Endothelial cell of hepatic sinusoid (primary cell): ENCODE measurements around the gene STXBP6.
"Not testable (repeated sequence)": the region's sequence is repeated elsewhere in the genome, so short reads cannot be mapped to it uniquely, and the experiment has no call there.

Experiments
- in situ Hi-C: cut with HindIII; loops from 2 replicates; pipeline ENCODE4 v1.10.0; 2017; ENCODE audit warnings: low sequenced_read_pairs

Gene STXBP6

DNA sequence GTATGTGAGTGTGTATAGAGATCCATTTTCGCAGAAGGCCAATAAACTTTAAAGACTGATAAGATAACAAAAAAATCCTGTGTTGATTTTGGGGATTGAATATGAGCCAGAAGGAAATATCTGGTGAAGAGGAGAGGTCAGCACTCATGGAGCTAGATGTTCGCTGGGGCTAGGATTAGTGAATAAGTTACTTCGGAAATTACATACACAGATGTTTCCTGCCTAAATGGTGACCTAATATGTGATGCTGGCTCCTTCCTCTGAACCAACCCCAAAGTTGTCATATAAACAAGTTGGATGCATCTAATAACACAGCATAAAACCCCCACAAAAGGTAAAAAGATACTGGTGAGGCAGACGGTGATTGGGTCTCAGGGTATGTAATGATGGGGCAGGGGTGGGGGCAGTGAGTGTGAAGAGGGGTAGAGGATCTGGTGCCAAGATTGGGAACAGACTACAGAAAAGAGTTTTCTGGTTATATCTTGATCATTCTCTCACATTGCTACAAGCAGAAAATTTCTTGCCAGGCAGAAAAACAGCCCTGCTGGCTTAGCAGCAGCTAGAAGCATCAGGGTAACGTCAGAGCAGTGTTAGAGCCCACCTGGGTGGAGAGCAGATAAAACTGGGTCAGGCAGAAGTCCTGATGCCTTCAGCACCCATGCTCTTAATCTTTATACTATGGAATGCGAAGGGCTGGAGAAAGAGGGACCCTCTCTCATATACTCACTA, 275.6 kb downstream of the STXBP6 start:
- in situ Hi-C loops, result no loop called here

DNA sequence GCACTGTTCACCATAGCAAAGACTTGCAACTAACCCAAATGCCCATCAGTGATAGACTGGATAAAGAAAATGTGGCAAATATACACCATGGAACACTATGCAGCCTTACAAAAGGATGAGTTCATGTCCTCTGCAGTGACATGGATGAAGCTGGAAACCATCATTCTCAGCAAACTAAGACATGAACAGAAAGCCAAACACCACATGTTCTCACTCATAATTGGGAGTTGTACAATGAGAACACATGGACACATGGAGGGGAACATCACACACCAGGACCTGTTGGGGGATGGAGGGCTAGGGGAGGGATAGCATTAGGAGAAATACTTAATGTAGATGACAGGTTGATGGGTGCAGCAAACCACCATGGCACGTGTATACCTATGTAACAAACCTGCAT, 276.4 kb downstream of the STXBP6 start:
- in situ Hi-C loops, result not testable (repeated sequence)

DNA sequence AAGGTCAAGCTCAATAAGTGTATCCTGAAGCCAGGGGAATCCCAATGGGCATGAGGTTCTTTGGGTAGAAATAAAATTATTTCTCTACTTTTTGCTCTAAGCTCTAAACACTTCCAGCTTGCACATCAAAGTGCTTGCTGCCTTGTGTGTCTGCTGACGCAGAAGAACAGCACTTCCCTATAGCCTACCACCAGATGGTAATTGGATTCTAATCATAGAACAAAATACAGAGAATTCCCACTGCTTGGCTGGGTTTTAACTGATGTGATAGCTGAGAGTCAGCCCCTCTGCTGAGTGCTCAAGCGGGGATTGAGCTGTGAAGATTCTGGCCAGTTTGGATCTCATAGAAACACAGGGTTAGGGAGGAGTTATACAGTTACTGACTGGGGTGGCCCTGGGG, 283.5 kb downstream of the STXBP6 start:
- in situ Hi-C loops, result no loop called here

DNA sequence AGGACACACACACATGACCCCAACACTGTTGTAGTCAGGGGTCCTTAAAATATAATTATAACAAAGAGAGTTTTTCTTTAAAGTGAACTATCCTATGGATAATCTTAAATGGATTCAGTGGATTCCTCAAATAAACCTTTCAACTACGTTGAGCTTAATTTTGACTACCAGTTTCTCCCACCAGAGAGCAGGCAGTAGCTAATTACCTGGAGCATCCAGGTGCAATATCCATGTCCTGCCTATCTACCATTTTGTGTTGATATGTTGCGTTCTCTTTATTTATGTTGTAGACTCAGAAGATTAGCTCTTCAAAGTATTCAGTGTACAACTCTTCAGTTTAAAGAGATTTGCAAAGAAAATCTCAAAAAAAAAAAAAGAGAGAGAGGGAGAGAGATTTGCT, 288.8 kb downstream of the STXBP6 start:
- in situ Hi-C loops, result no loop called here
